Measurements from ENCODE around the gene CCDC90B.

The CCDC90B gene

GRCh38 chr11:83285771-83286528 is at the start of gene CCDC90B:
CCDC90B (minus strand) TSS chr11:83286367; CDS start chr11:83285972, 395 bp downstream.
- Histone ChIP-seq H3K27ac (ENCODE audit: low read length) (peak within 1 kb of the TSS; percentile 99), H3K27me3 (ENCODE audit: insufficient read depth, low read length, poor library complexity) (no peaks in the 10 kb centered on the region), H2AFZ (ENCODE audit: low read depth, low read length) (peak within 1 kb of the TSS; percentile 93), H3K79me2 (ENCODE audit: insufficient read depth, low read length) (peaks cover 36% of the 10 kb centered on the region), H3K36me3 (ENCODE audit: insufficient read depth, low read length) (no peaks in the 10 kb centered on the region; the same call in 1 of the 2 replicates), H3K4me2 (ENCODE audit: insufficient read depth, low read length) (peak within 1 kb of the TSS; percentile 84), H3K9ac (ENCODE audit: low read depth, low read length) (peak within 1 kb of the TSS; percentile 94), H3K4me3 (ENCODE audit: low read depth in 1 of 2, low read length in 2 of 2) (peak within 1 kb of the TSS; percentile 71 to 93), H3K4me1 (ENCODE audit: insufficient read depth, low read length) (peaks cover 34% of the 10 kb centered on the region), H3K9me3 (ENCODE audit: insufficient read depth, low read length, severe bottlenecking) (no peaks in the 10 kb centered on the region), H4K20me1 (ENCODE audit: insufficient read depth, low read length) (no peaks in the 10 kb centered on the region)
- no peak for TF ChIP-seq EZH2 (IDR thresholded peaks at IDR 0.05; ENCODE audit: borderline replicate concordance, low read depth, low read length, severe bottlenecking)
- TF ChIP-seq, protein P1, sequence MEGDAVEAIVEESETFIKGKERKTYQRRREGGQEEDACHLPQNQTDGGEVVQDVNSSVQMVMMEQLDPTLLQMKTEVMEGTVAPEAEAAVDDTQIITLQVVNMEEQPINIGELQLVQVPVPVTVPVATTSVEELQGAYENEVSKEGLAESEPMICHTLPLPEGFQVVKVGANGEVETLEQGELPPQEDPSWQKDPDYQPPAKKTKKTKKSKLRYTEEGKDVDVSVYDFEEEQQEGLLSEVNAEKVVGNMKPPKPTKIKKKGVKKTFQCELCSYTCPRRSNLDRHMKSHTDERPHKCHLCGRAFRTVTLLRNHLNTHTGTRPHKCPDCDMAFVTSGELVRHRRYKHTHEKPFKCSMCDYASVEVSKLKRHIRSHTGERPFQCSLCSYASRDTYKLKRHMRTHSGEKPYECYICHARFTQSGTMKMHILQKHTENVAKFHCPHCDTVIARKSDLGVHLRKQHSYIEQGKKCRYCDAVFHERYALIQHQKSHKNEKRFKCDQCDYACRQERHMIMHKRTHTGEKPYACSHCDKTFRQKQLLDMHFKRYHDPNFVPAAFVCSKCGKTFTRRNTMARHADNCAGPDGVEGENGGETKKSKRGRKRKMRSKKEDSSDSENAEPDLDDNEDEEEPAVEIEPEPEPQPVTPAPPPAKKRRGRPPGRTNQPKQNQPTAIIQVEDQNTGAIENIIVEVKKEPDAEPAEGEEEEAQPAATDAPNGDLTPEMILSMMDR (IDR thresholded peaks at IDR 0.05; ENCODE audit: borderline replicate concordance, extremely low read depth, low read length, poor library complexity, severe bottlenecking), result peak; percentile 76
- peak; percentile 90 for ATAC-seq (ENCODE audit: insufficient read depth, low read depth)
- DNase-seq, result peak; percentile 95

GRCh38 chr11:83335446-83336070 is 49.4 kb upstream of the CCDC90B start:
- Histone ChIP-seq H4K20me1 (ENCODE audit: insufficient read depth, low read length) (no peaks in the 10 kb centered on the region), H3K9me3 (ENCODE audit: insufficient read depth, low read length, severe bottlenecking) (no peaks in the 10 kb centered on the region), H2AFZ (ENCODE audit: low read depth, low read length) (no peak overlapping the region), H3K9ac (ENCODE audit: low read depth, low read length) (no peak overlapping the region), H3K27me3 (ENCODE audit: insufficient read depth, low read length, poor library complexity) (no peaks in the 10 kb centered on the region), H3K27ac (ENCODE audit: low read length) (no peak overlapping the region), H3K36me3 (ENCODE audit: insufficient read depth, low read length) (no peaks in the 10 kb centered on the region), H3K4me3 (ENCODE audit: low read depth in 1 of 2, low read length in 2 of 2) (no peak overlapping the region), H3K79me2 (ENCODE audit: insufficient read depth, low read length) (no peaks in the 10 kb centered on the region), H3K4me2 (ENCODE audit: insufficient read depth, low read length) (no peak overlapping the region), H3K4me1 (ENCODE audit: insufficient read depth, low read length) (no peaks in the 10 kb centered on the region)
- no peak for TF ChIP-seq EZH2 (IDR thresholded peaks at IDR 0.05; ENCODE audit: borderline replicate concordance, low read depth, low read length, severe bottlenecking)
- TF ChIP-seq, protein P1 (IDR thresholded peaks at IDR 0.05; ENCODE audit: borderline replicate concordance, extremely low read depth, low read length, poor library complexity, severe bottlenecking), result no peak
- DNase-seq (no peak), ATAC-seq (ENCODE audit: insufficient read depth, low read depth) (no peak)

DNA sequence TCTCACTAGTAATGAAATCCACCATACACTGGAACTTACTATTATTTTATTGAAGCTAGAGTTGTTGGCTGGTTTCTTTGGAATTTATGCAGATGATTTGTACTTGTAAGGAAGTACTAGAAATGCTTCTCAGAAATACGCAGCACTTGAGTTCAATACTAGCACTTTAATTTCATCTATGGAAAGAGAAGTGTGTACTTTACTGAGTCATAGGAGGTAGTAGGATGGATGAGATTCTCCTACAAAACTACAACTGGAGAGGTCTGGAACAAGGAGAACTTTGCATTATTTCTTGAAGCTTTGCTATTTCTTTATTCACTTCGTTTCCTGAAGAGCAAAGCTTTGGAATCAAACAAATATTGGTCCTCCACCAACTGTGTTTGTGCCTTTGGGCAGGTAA is 44.1 kb upstream of the CCDC90B start:
- Histone ChIP-seq H3K36me3 (ENCODE audit: insufficient read depth, low read length) (no peaks in the 10 kb centered on the region), H2AFZ (ENCODE audit: low read depth, low read length) (no peak overlapping the region), H3K27me3 (ENCODE audit: insufficient read depth, low read length, poor library complexity) (no peaks in the 10 kb centered on the region), H3K9me3 (ENCODE audit: insufficient read depth, low read length, severe bottlenecking) (peaks cover 3% of the 10 kb centered on the region), H3K4me2 (ENCODE audit: insufficient read depth, low read length) (no peak overlapping the region), H3K4me3 (ENCODE audit: low read depth in 1 of 2, low read length in 2 of 2) (no peak overlapping the region), H3K27ac (ENCODE audit: low read length) (no peak overlapping the region), H3K4me1 (ENCODE audit: insufficient read depth, low read length) (no peaks in the 10 kb centered on the region), H3K79me2 (ENCODE audit: insufficient read depth, low read length) (no peaks in the 10 kb centered on the region), H4K20me1 (ENCODE audit: insufficient read depth, low read length) (no peaks in the 10 kb centered on the region), H3K9ac (ENCODE audit: low read depth, low read length) (no peak overlapping the region)
- no peak for DNase-seq
- no peak for ATAC-seq (ENCODE audit: insufficient read depth, low read depth)
- no peak for TF ChIP-seq EZH2 (IDR thresholded peaks at IDR 0.05; ENCODE audit: borderline replicate concordance, low read depth, low read length, severe bottlenecking)
- TF ChIP-seq, protein P1 (IDR thresholded peaks at IDR 0.05; ENCODE audit: borderline replicate concordance, extremely low read depth, low read length, poor library complexity, severe bottlenecking), result no peak

All from DND-41 (cell line).